SIG-M5 (cell line): ENCODE measurements around the gene COL23A1.
"Not testable (repeated sequence)": the region's sequence is repeated elsewhere in the genome, so short reads cannot be mapped to it uniquely, and the experiment has no call there.

Experiments used
- DNase-seq: peaks from one replicate; lab custom pipeline; 2025; lab: John Stamatoyannopoulos, UW

COL23A1 gene

GRCh38 chr5:178505639-178506407 is 84.4 kb downstream of the COL23A1 start:
- no peak for DNase-seq

- no peak for DNase-seq
Measured at GRCh38 chr5:178504340-178504960, 85.7 kb downstream of the COL23A1 start.

- DNase-seq = no peak
Measured at GRCh38 chr5:178502401-178503100, 87.6 kb downstream of the COL23A1 start.

GRCh38 chr5:178499352-178499751 is 90.8 kb downstream of the COL23A1 start:
- DNase-seq = no peak

GRCh38 chr5:178496642-178497041 is 93.6 kb downstream of the COL23A1 start:
- no peak for DNase-seq

- no peak for DNase-seq
Measured at GRCh38 chr5:178496214-178496613, 94.0 kb downstream of the COL23A1 start.

- DNase-seq = no peak
Measured at GRCh38 chr5:178495706-178496105, 94.5 kb downstream of the COL23A1 start.

GRCh38 chr5:178492278-178492677 is 97.9 kb downstream of the COL23A1 start:
- DNase-seq = no peak

- peak; percentile 63 for DNase-seq
Measured at GRCh38 chr5:178490935-178491652, 99.1 kb downstream of the COL23A1 start.

- no peak for DNase-seq
Measured at GRCh38 chr5:178489271-178489976, 100.8 kb downstream of the COL23A1 start.

- peak; percentile 66 for DNase-seq
Measured at GRCh38 chr5:178488696-178489095, 101.5 kb downstream of the COL23A1 start.

- DNase-seq = no peak
Measured at GRCh38 chr5:178487911-178488600, 102.1 kb downstream of the COL23A1 start.

GRCh38 chr5:178486878-178487512 is 103.2 kb downstream of the COL23A1 start:
- not testable (repeated sequence) for DNase-seq

GRCh38 chr5:178486239-178486641 is 104.0 kb downstream of the COL23A1 start:
- peak; percentile 65 for DNase-seq

- DNase-seq = peak; percentile 69
Measured at GRCh38 chr5:178483620-178484019, 106.6 kb downstream of the COL23A1 start.

GRCh38 chr5:178479261-178479660 is 110.9 kb downstream of the COL23A1 start:
- no peak for DNase-seq

- DNase-seq = no peak
Measured at GRCh38 chr5:178478370-178478769, 111.8 kb downstream of the COL23A1 start.

- no peak for DNase-seq
Measured at GRCh38 chr5:178477802-178478201, 112.4 kb downstream of the COL23A1 start.

- peak; percentile 71 for DNase-seq
Measured at GRCh38 chr5:178476972-178477754, 113.0 kb downstream of the COL23A1 start.

- DNase-seq = no peak
Measured at GRCh38 chr5:178476531-178476930, 113.7 kb downstream of the COL23A1 start.
